ENCODE data around the gene KCNC1. TPM values are rescaled to one million over a fixed set of nuclear protein-coding genes. Genes with fewer than 3 reads are reported as not detected.

Gene KCNC1
- total and polyA plus RNA-seq, 2 of the 4 experiments (the other 2 are of a cell fraction) = 0.03 TPM; not detected in 1

DNA sequence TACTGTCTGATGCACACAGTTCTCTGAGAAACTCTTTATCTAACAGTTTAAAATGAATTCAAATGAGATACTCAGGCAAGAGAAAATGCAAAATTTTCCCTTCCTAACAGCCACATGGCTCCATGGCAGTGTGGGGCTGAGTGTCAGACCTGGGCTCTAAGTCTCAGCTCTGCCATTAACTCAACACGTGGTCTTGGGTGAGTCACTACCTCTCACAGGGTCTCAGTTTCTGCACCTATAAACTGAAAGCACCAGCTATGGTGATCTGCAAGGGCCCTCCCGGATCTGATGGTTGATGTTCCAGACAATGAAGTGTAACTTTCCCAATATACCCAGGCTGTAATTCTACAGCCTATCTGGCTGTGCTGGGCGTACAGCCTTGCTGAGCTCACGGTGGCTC lies 70.5 kb downstream of the KCNC1 start:
- H4K91ac ChIP-seq (ENCODE audit: insufficient read depth, low read depth, low read length) = no peak overlapping the region
- in situ Hi-C loops (cut with MboI; ENCODE audit: low sequenced_read_pairs) (no loop called here), intact Hi-C loops (cut with micrococcal nuclease) (no loop called here), dilution Hi-C loops (cut with HindIII; ENCODE audit: low sequenced_read_pairs, unreplicated experiment) (no loop called here)
- no peaks in the 10 kb centered on the region for H4K20me1 ChIP-seq (ENCODE audit: insufficient read depth, low read length)
- no peak overlapping the region for H3K9ac ChIP-seq (ENCODE audit: low read depth, low read length)
- no peak overlapping the region for H3K56ac ChIP-seq (ENCODE audit: extremely low read depth, insufficient read depth, low read length)
- no peak overlapping the region for H2BK15ac ChIP-seq (ENCODE audit: low read depth, low read length)
- no peak overlapping the region for H2BK20ac ChIP-seq (ENCODE audit: low read depth, low read length)
- H3K18ac ChIP-seq (ENCODE audit: low read depth, low read length) = no peak overlapping the region
- H3K4ac ChIP-seq (ENCODE audit: low read depth, low read length) = no peak overlapping the region
- ChIA-PET POLR2A (ENCODE audit: unreplicated experiment) (no interaction called here), CTCF (no interaction called here)
- H3K4me1 ChIP-seq (ENCODE audit: control insufficient read depth, insufficient read depth, low read length) = peaks cover 6% of the 10 kb centered on the region
- ATAC-seq (ENCODE audit: low read depth) (no peak), DNase-seq (no peak)
- no peak overlapping the region for H3K14ac ChIP-seq (replicated peaks; ENCODE audit: low read depth, low read length)
- H2BK120ac ChIP-seq (ENCODE audit: low read depth, low read length) = no peak overlapping the region
- H3K36me3 ChIP-seq (ENCODE audit: control insufficient read depth, insufficient read depth, low read length) = no peaks in the 10 kb centered on the region
- H4K5ac ChIP-seq (ENCODE audit: low read depth, low read length) = no peak overlapping the region
- H3K27me3 ChIP-seq (ENCODE audit: control insufficient read depth, insufficient read depth, low read length) = no peaks in the 10 kb centered on the region
- no peak overlapping the region for H3K23ac ChIP-seq (ENCODE audit: low read depth, low read length)
- TF ChIP-seq POLR2A (IDR thresholded peaks at IDR 0.05; ENCODE audit: low read depth, low read length) = no peak
- no peak for TF ChIP-seq MAZ (IDR thresholded peaks at IDR 0.05; ENCODE audit: borderline replicate concordance, low read depth, low read length)
- no peak for TF ChIP-seq FOS (IDR thresholded peaks at IDR 0.05; ENCODE audit: low read depth, low read length)
- no peak for TF ChIP-seq MXI1 (IDR thresholded peaks at IDR 0.05; ENCODE audit: borderline replicate concordance, low read depth, low read length)
- H2AK5ac ChIP-seq (ENCODE audit: low read depth, low read length) = no peak overlapping the region
- no CpG with 5 or more reads among the region's 4 CpGs for WGBS, 2 experiments (ENCODE audit: extremely low coverage in 2 of 2, insufficient read length in 1 of 2)
- no peak overlapping the region for H3K4me3 ChIP-seq (ENCODE audit: insufficient read depth, low read depth, low read length)
- no peak overlapping the region for H2AFZ ChIP-seq (replicated peaks; ENCODE audit: low read length, poor library complexity)
- H2BK5ac ChIP-seq (ENCODE audit: low read depth, low read length, poor library complexity, severe bottlenecking) = no peak overlapping the region
- no peaks in the 10 kb centered on the region for H3K79me1 ChIP-seq (ENCODE audit: low read depth in 1 of 2, low read length in 2 of 2)
- no TSS peak for BruUV-seq (replicated peaks)
- H2AK9ac ChIP-seq (replicated peaks; ENCODE audit: low read depth, low read length, poor library complexity) = no peak overlapping the region
- no peaks in the 10 kb centered on the region for H3K9me3 ChIP-seq (ENCODE audit: control insufficient read depth, insufficient read depth, low read length)
- H3K27ac ChIP-seq (ENCODE audit: insufficient read depth, low read length) = no peak overlapping the region
- H3K9me1 ChIP-seq (ENCODE audit: insufficient read depth, low read length) = no peaks in the 10 kb centered on the region
- no peak overlapping the region for H4K8ac ChIP-seq (ENCODE audit: low read depth in 2 of 2, low read length in 2 of 2)
- H3K4me2 ChIP-seq (ENCODE audit: low read depth, low read length) = no peak overlapping the region
